HUES48 (cell line): ENCODE measurements around the gene TRIO.

ENCODE experiments used
- H3K27ac ChIP-seq: one replicate; pipeline ENCODE4 v1.7.0; 2013; ENCODE audit warnings: low read depth, low read length, inconsistent platforms
- H3K27me3 ChIP-seq: 2 replicates; pipeline ENCODE4 v1.6.1; 2013; ENCODE audit warnings: mild to moderate bottlenecking, low read length; ENCODE audit not compliant: control insufficient read depth, insufficient read depth
- H3K36me3 ChIP-seq: 2 replicates; pipeline ENCODE4 v1.6.1; 2013; ENCODE audit warnings: low read length; ENCODE audit not compliant: control insufficient read depth, insufficient read depth
- H3K4me1 ChIP-seq: 2 replicates; pipeline ENCODE4 v1.6.1; 2013; ENCODE audit warnings: mild to moderate bottlenecking, low read length; ENCODE audit not compliant: control insufficient read depth, insufficient read depth
- H3K4me3 ChIP-seq: 2 replicates; pipeline ENCODE4 v1.5.1; 2013; ENCODE audit warnings: mild to moderate bottlenecking, low read depth, low read length
- H3K9ac ChIP-seq: 2 replicates; pipeline ENCODE4 v1.6.1; 2013; ENCODE audit warnings: mild to moderate bottlenecking, low read depth, low read length, moderate library complexity
- H3K9me3 ChIP-seq: 2 replicates; pipeline ENCODE4 v1.6.1; 2013; ENCODE audit warnings: low read length; ENCODE audit not compliant: control insufficient read depth, insufficient read depth

Gene TRIO

DNA sequence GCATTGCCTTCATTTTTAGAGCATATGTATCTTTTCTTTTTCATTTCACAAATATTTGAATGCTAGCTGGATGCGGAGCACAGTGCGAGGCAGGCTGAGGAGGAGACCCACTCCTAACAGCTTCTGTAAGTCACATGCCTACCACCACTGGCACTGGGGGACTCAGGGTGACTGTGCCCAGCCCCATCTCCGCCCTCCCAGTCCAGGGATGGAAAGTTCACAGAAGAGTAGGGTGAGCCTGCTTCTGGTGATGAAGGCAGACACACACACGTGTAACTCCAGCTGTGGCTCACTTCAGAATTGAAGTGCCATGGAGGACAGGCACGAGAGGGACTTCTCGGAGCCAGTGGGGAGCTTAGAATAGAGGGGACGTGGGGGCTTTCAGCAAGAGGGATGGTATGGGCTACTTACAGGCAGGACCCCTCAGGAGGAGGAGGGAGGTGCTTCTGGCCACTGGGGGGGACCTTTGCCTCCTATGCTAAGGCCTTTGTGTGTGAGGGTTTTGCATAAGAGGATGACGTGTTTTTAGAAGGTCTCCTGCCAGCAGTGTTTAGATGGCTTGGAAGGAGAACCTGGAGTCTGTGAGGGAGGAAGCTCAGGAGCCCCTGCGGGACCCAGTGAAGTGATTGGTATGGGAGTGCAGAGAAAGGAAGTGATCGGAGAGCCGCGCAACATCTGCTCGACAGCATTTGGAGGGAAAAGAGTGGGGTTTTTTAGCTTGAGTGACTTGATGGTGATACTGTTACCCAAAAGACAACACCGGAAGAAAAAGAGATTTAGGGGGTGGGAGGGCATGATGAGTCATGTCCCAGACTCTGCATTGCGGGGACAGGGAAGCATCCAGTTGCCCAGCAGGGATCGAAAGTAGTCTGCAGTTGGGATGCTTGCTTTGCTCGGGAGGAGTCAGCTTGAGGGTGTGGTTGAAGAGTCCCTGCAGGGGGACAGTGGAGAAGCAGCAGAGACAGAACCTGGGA is 274.9 kb downstream of the TRIO start:
- Histone ChIP-seq H3K27ac (peak overlapping the region; percentile 76), H3K36me3 (peaks cover 64% of the 10 kb centered on the region)

DNA sequence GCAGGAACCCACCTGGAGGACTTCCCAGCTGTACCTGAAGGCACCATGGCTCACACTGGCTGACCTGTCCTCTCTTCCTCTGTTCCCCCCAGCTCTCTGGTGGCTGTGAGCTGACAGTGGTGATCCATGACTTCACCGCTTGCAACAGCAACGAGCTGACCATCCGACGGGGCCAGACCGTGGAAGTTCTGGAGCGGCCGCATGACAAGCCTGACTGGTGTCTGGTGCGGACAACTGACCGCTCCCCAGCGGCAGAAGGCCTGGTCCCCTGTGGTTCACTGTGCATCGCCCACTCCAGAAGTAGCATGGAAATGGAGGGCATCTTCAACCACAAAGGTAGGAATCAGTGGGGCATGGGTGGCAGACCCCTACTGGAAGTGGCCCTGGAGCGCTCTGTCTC is 276.5 kb downstream of the TRIO start:
- no peak overlapping the region for H3K27ac ChIP-seq
- H3K27me3 ChIP-seq: no peaks in the 10 kb centered on the region
- H3K9me3 ChIP-seq: no peaks in the 10 kb centered on the region
- peaks cover 55% of the 10 kb centered on the region for H3K36me3 ChIP-seq
- no peak overlapping the region for H3K9ac ChIP-seq
- no peak overlapping the region for H3K4me3 ChIP-seq
- peaks cover 28% of the 10 kb centered on the region for H3K4me1 ChIP-seq

More for the DNA sequence above, 274.9 kb downstream of the TRIO start:
- Histone ChIP-seq H3K9me3 (no peaks in the 10 kb centered on the region), H3K4me1 (peaks cover 32% of the 10 kb centered on the region), H3K4me3 (no peak overlapping the region), H3K9ac (no peak overlapping the region), H3K27me3 (no peaks in the 10 kb centered on the region)

DNA sequence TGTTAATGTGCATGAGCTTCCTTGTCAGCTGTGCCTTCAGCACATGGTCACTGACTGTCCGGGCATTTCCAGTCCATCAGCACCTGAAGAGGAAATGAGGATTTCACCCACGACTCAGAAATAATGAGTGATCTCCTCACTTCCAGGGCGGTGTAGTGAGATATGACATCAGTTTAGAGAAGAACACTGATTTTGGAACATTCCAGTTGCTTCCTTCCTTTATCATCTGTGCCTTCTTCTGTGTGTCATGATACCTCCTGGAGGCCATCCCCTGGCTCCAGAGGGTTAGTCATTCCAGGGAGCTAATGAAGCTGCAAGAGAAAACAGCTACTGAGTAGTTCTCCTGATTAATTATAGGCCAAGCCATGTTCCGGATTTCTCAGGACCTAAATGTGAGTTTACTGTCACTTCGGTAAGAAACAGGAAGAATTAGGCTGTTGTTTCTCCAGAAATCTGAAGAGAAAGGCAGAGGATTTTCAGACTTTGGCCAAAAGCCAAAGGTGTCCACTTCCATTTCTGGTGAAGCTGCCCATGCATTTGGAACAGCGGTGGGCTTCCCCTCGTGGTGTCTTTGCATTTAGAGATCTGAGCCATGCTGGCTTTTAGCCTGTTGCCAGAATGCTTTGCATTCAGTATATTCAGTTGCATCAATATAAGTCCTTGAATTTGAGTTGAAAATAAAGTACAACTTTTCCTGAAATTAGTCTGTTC is 277.1 kb downstream of the TRIO start:
- H3K27me3 ChIP-seq: no peaks in the 10 kb centered on the region
- no peak overlapping the region for H3K4me3 ChIP-seq
- H3K27ac ChIP-seq: no peak overlapping the region
- H3K9ac ChIP-seq: no peak overlapping the region
- no peaks in the 10 kb centered on the region for H3K9me3 ChIP-seq
- H3K36me3 ChIP-seq: peaks cover 51% of the 10 kb centered on the region
- H3K4me1 ChIP-seq: peaks cover 30% of the 10 kb centered on the region

DNA sequence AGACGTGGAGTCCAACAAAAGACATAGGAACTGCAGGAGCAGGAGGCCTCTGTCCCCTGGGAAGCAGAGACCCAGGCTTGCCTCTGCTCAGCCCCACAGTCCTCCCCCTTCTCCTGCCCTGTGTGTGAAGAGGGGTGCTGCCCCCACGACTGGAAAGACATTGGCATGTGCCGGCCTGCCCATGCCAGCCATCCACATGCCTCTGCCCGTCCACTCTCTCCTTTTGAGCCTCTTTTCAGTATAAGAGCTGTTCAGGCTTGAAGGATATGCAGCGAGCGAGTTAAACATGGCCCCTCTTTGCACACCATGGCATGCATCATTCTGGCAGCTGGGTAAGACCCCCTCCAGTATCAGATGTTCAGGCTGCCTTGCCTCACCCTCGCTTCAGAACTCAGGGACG is 278.7 kb downstream of the TRIO start:
- peaks cover 55% of the 10 kb centered on the region for H3K36me3 ChIP-seq

DNA sequence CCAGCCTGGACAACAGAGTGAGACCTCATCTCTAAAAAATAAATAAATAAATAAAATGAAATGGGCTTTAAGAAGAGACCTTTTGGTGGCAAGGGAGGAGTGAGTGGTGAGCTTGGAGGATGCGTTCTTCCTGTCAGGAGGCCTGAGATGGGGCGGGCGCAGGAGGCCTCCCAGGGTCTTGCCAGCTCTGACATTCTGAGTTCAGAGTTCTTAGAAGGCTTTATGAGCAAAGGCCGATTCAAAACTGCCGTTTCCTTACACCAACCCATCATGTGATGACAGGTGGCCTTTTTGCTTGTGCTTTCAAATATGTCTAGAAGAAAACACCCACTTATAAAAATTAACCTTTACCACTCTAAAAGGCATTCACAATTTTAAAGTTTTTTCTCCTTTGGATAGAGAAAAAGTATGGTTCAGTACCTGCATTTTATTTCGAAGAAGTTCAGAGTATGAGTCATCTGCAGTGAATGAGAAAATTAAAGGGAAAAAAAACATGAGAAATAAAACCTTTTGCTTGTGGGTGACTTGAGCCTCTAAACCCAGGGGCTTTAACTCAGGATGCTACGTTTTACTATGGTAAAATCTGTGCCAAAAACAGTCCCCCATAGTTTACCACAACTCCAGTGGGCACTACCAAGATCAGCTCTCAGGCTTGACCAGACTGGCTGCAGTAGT is 281.0 kb downstream of the TRIO start:
- peaks cover 61% of the 10 kb centered on the region for H3K36me3 ChIP-seq
- no peaks in the 10 kb centered on the region for H3K27me3 ChIP-seq
- no peak overlapping the region for H3K27ac ChIP-seq

More for the DNA sequence above, 278.7 kb downstream of the TRIO start:
- Histone ChIP-seq H3K4me1 (peaks cover 23% of the 10 kb centered on the region), H3K27me3 (no peaks in the 10 kb centered on the region), H3K27ac (no peak overlapping the region), H3K4me3 (no peak overlapping the region), H3K9ac (no peak overlapping the region), H3K9me3 (no peaks in the 10 kb centered on the region)

GRCh38 chr5:14425559-14425958 is 282.4 kb downstream of the TRIO start:
- H3K4me3 ChIP-seq: no peak overlapping the region
- H3K9ac ChIP-seq: no peak overlapping the region
- H3K4me1 ChIP-seq: peaks cover 6% of the 10 kb centered on the region; the same call in 1 of the 2 replicates
- no peaks in the 10 kb centered on the region for H3K9me3 ChIP-seq
- no peak overlapping the region for H3K27ac ChIP-seq
- no peaks in the 10 kb centered on the region for H3K27me3 ChIP-seq
- peaks cover 47% of the 10 kb centered on the region for H3K36me3 ChIP-seq

More for the DNA sequence above, 281.0 kb downstream of the TRIO start:
- Histone ChIP-seq H3K4me3 (no peak overlapping the region), H3K9ac (no peak overlapping the region), H3K4me1 (peaks cover 6% of the 10 kb centered on the region; the same call in 1 of the 2 replicates), H3K9me3 (no peaks in the 10 kb centered on the region)

GRCh38 chr5:14426521-14426920 is 283.4 kb downstream of the TRIO start:
- Histone ChIP-seq H3K9ac (no peak overlapping the region), H3K4me1 (peaks cover 6% of the 10 kb centered on the region; the same call in 1 of the 2 replicates), H3K36me3 (peaks cover 42% of the 10 kb centered on the region), H3K9me3 (no peaks in the 10 kb centered on the region), H3K4me3 (no peak overlapping the region), H3K27me3 (no peaks in the 10 kb centered on the region), H3K27ac (no peak overlapping the region)

- H3K9me3 ChIP-seq: no peaks in the 10 kb centered on the region
- H3K27me3 ChIP-seq: no peaks in the 10 kb centered on the region
- no peak overlapping the region for H3K4me3 ChIP-seq
- H3K9ac ChIP-seq: no peak overlapping the region
- peaks cover 23% of the 10 kb centered on the region for H3K36me3 ChIP-seq
- peaks cover 21% of the 10 kb centered on the region for H3K4me1 ChIP-seq
- no peak overlapping the region for H3K27ac ChIP-seq
These were observed 285.4 kb downstream of the TRIO start for GRCh38 chr5:14428302-14429081.

- H3K27me3 ChIP-seq: no peaks in the 10 kb centered on the region
- no peak overlapping the region for H3K27ac ChIP-seq
- no peaks in the 10 kb centered on the region for H3K9me3 ChIP-seq
- H3K4me1 ChIP-seq: peaks cover 23% of the 10 kb centered on the region
- peaks cover 23% of the 10 kb centered on the region for H3K36me3 ChIP-seq
- no peak overlapping the region for H3K9ac ChIP-seq
- no peak overlapping the region for H3K4me3 ChIP-seq
These were observed 286.2 kb downstream of the TRIO start for GRCh38 chr5:14429101-14430050.
